ENCODE data around the gene RSU1. TPM values are rescaled to one million over a fixed set of nuclear protein-coding genes. Genes with fewer than 3 reads are reported as not detected.

RSU1 gene
- polyA plus RNA-seq, 3 donors: 45.7 to 111 (median 100) TPM

DNA sequence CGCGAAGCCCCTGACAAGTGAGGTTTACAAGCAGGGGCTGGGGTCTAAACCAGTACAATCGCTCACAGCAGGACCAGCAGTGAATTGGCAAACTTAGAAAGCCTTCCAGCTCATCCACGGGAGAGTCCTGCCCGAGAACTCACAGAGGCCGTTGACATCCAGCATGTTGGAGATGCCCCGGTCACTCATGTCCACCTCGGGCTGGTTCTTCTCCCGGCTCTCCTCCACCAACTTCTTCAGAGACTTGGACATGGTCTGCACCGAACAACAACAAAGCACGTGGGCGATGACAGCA is 447 bp downstream of the RSU1 start:
- no peak for DNase-seq

DNA sequence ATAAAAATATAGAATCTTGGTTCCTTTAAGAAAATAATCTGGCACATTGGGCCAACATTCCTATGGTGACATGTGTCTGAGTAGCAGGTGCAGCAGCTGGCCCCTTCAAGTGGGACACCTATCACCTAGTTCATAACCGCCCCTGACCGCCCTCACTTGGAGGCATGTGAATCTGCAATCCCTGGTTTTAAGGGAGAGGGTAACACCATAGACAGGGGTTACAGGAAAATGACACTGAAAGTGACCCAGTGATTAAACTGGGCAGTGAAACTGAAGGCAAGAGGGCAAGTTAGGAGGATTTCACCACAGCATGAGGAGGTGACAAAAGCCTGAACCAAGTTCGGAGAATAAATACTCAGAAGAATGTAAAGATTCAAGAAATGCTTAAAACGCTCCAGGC is 1.1 kb downstream of the RSU1 start:
- peaks cover 20 to 21% of the 10 kb centered on the region in 2 donors for H3K36me3 Mint-ChIP-seq
- intact Hi-C loops (cut with micrococcal nuclease): loop anchor here in 1 of 2 donors (10.0 kb wide), 1 partner anchor 1839 kb away; the partner anchor contains the start of genes ARL5B and NSUN6
- DNase-seq: peak in 2 of 3 donors; percentile 10 to 32
- peak overlapping the region in 1 of 3 experiments; percentile 93 for H3K4me3 ChIP-seq (replicated peaks in 1 of 3; ENCODE audit: low read depth in 2 of 3, low read length in 3 of 3)
- no peak overlapping the region for H2AFZ ChIP-seq (ENCODE audit: insufficient read depth, low read depth, low read length, poor library complexity, severe bottlenecking)
- no peaks in the 10 kb centered on the region for H3K9me3 Mint-ChIP-seq
- peaks cover 0 to 2% of the 10 kb centered on the region in 2 donors for H3K27me3 ChIP-seq (ENCODE audit: control insufficient read depth in 2 of 2, insufficient read depth in 2 of 2, low read length in 2 of 2)
- H4K20me1 ChIP-seq (ENCODE audit: insufficient read depth, low read length): peaks cover 4% of the 10 kb centered on the region
- peaks cover 57% of the 10 kb centered on the region for H3K4me1 Mint-ChIP-seq
- no peaks in the 10 kb centered on the region for H3K9me3 ChIP-seq (replicated peaks in 1 of 2; ENCODE audit: control insufficient read depth in 1 of 2, insufficient read depth in 1 of 2, low read length in 2 of 2)
- H3K27me3 Mint-ChIP-seq (ENCODE audit: low read depth in 3 of 3): peaks cover 0 to 10% (median 5%) of the 10 kb centered on the region in 3 donors
- peak overlapping the region; percentile 95 for H3K4me2 ChIP-seq (replicated peaks; ENCODE audit: extremely low read depth, low read length, poor library complexity, severe bottlenecking)
- peaks cover 53% of the 10 kb centered on the region for H3K79me2 ChIP-seq (ENCODE audit: insufficient read depth, low read length)
- TF ChIP-seq, protein P1, sequence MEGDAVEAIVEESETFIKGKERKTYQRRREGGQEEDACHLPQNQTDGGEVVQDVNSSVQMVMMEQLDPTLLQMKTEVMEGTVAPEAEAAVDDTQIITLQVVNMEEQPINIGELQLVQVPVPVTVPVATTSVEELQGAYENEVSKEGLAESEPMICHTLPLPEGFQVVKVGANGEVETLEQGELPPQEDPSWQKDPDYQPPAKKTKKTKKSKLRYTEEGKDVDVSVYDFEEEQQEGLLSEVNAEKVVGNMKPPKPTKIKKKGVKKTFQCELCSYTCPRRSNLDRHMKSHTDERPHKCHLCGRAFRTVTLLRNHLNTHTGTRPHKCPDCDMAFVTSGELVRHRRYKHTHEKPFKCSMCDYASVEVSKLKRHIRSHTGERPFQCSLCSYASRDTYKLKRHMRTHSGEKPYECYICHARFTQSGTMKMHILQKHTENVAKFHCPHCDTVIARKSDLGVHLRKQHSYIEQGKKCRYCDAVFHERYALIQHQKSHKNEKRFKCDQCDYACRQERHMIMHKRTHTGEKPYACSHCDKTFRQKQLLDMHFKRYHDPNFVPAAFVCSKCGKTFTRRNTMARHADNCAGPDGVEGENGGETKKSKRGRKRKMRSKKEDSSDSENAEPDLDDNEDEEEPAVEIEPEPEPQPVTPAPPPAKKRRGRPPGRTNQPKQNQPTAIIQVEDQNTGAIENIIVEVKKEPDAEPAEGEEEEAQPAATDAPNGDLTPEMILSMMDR (IDR thresholded peaks at IDR 0.05): no peak
- 80% methylated on average over 1 of the region's 4 CpGs for WGBS (ENCODE audit: insufficient coverage)
- peaks cover 40 to 51% of the 10 kb centered on the region in 2 donors for H3K4me1 ChIP-seq (ENCODE audit: control insufficient read depth in 1 of 2, insufficient read depth in 2 of 2, low read length in 2 of 2)
- no peak overlapping the region for H3K27ac ChIP-seq (ENCODE audit: low read depth in 1 of 2, low read length in 2 of 2)
- peaks cover 0 to 6% of the 10 kb centered on the region in 2 donors for H3K36me3 ChIP-seq (replicated peaks in 1 of 2; ENCODE audit: control insufficient read depth in 1 of 2, insufficient read depth in 2 of 2, low read length in 2 of 2)
- H3K9ac ChIP-seq (ENCODE audit: insufficient read depth, low read length, poor library complexity, severe bottlenecking): no peak overlapping the region
- H3K27ac Mint-ChIP-seq: peak overlapping the region in 4 of 7 donors; percentile 9 to 86 (median 32)
- peak overlapping the region; percentile 56 to 67 for H3K4me3 Mint-ChIP-seq

More for the DNA sequence above, 447 bp downstream of the RSU1 start:
- Mint-ChIP-seq H3K4me1 (peaks cover 55% of the 10 kb centered on the region), H3K27ac (peak overlapping the region; percentile 81 to 97 (median 93)), H3K9me3 (peaks cover under 1 to 4% (median 3%) of the 10 kb centered on the region in 7 donors), H3K4me3 (peak overlapping the region; percentile 87 to 98), H3K36me3 (peaks cover 14 to 21% of the 10 kb centered on the region in 2 donors), H3K27me3 (ENCODE audit: low read depth in 3 of 3) (peaks cover 0 to 10% (median 5%) of the 10 kb centered on the region in 3 donors)
- 21% methylated on average over 7 of the region's 12 CpGs for WGBS (ENCODE audit: insufficient coverage)
- Histone ChIP-seq H3K27me3 (ENCODE audit: control insufficient read depth in 2 of 2, insufficient read depth in 2 of 2, low read length in 2 of 2) (peaks cover 0 to 2% of the 10 kb centered on the region in 2 donors), H3K4me1 (ENCODE audit: control insufficient read depth in 1 of 2, insufficient read depth in 2 of 2, low read length in 2 of 2) (peaks cover 40 to 52% of the 10 kb centered on the region in 2 donors), H3K36me3 (replicated peaks in 1 of 2; ENCODE audit: control insufficient read depth in 1 of 2, insufficient read depth in 2 of 2, low read length in 2 of 2) (no peaks in the 10 kb centered on the region), H3K9ac (ENCODE audit: insufficient read depth, low read length, poor library complexity, severe bottlenecking) (peak overlapping the region; percentile 73), H2AFZ (ENCODE audit: insufficient read depth, low read depth, low read length, poor library complexity, severe bottlenecking) (peak overlapping the region; percentile 99), H3K9me3 (replicated peaks in 1 of 2; ENCODE audit: control insufficient read depth in 1 of 2, insufficient read depth in 1 of 2, low read length in 2 of 2) (peaks cover 2 to 3% of the 10 kb centered on the region in 2 donors), H3K4me3 (replicated peaks in 1 of 3; ENCODE audit: low read depth in 2 of 3, low read length in 3 of 3) (peak overlapping the region; percentile 62 to 93 (median 88)), H3K27ac (ENCODE audit: low read depth in 1 of 2, low read length in 2 of 2) (peak overlapping the region; percentile 52 to 86), H4K20me1 (ENCODE audit: insufficient read depth, low read length) (peaks cover 4% of the 10 kb centered on the region), H3K4me2 (replicated peaks; ENCODE audit: extremely low read depth, low read length, poor library complexity, severe bottlenecking) (peak overlapping the region; percentile 95), H3K79me2 (ENCODE audit: insufficient read depth, low read length) (peaks cover 47% of the 10 kb centered on the region)
- TF ChIP-seq, protein P1 (IDR thresholded peaks at IDR 0.05): no peak
- intact Hi-C loops (cut with micrococcal nuclease): loop anchor here in 1 of 2 donors (10.0 kb wide), 1 partner anchor 1838 kb away; the partner anchor contains the start of genes ARL5B and NSUN6
